GM12892 (cell line): ENCODE measurements around the gene CABLES1.

Experiments used
- POLR2A ChIP-seq: IDR thresholded peaks from 2 replicates; pipeline ENCODE4 v1.6.1; 2011; ENCODE audit warnings: low read depth, low read length, control low read depth
- POLR2AphosphoS5 ChIP-seq: IDR thresholded peaks from 2 replicates; pipeline ENCODE4 v1.6.1; 2011; ENCODE audit warnings: low read depth, low read length, control low read depth
- TAF1 ChIP-seq: IDR thresholded peaks from 2 replicates; pipeline ENCODE4 v1.6.1; 2011; ENCODE audit warnings: low read depth, mild to moderate bottlenecking, control low read depth, low read length, borderline replicate concordance

DNA sequence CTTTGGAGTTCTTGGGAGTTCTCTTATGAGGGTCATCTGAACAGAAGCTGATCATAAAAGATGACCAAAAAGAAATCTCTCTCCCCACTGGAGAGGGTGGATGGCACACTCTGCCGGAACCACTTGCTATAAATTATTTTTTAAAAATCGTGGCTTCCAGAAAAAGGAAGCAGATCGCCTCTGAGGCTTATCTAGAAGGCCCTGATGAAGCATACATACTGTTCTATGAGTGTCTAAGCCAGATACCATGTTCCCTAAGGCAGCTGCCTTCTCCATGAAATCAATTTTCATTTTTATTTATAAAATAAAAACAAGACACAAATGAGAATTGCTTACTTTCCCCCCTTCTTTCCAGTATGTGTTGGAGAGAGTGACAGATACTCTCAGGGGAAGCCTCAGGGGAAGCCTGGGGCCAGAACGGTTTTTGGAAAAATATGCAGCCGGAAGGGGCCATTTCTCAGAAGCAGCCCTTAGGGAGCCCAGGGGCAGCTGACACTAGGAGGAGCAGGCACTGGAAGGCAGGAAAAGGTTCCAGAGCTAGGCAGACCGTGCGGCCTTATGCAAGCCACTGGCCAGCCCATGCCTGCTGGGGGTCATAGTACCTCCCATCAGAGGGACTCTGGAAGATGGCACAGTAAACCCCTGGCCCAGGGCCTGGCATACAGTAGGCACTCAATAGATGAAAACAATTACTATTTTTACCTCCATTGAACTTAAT lies 130.6 kb downstream of the CABLES1 start:
- TF ChIP-seq POLR2AphosphoS5: no peak
- no peak for TF ChIP-seq POLR2A
- no peak for TF ChIP-seq TAF1
